HCT116 (cell line): ENCODE results near the gene TMEM179. TPM values are rescaled to one million over a fixed set of nuclear protein-coding genes. Genes with fewer than 3 reads are reported as not detected.

Source experiments
- ATAC-seq: fragments of 200-7000 bp; cut with Tn5 transposase; 2 replicates; pipeline ENCODE4 v1.9.1; 2020; ENCODE audit warnings: mild to moderate bottlenecking, moderate library complexity
- BruUV-seq: library from RNA; stranded (reverse); fragments of 400-500 nt; replicated peaks from 2 replicates; lab custom pipeline; 2021; lab: Mats Ljungman, UMichigan
- CTCF ChIA-PET: fragments of 300-600 bp; sonication (Branson Sonifier 250); formaldehyde crosslinking; loops from one replicate; lab custom pipeline; 2021; ENCODE audit warnings: antibody characterized with exemption; lab: Charles Lee
- POLR2A ChIA-PET: fragments of 300-600, 350-600 bp; sonication (Branson Sonifier 250); formaldehyde crosslinking; loops from one replicate; lab custom pipeline; 2021; ENCODE audit warnings: antibody characterized with exemption; lab: Charles Lee
- RAD21 ChIA-PET, 2 experiments: fragments of 300-600 bp; sonication (Branson Sonifier 250); formaldehyde crosslinking; loops; one replicate each; lab custom pipeline; 2023; ENCODE audit warnings: low total read pairs in 2 of 2; ENCODE audit not compliant: uncharacterized antibody in 2 of 2, unreplicated experiment in 2 of 2, low non-redundant PET in 1 of 2; lab: Charles Lee
- DNase-seq: peaks from one replicate; pipeline ENCODE4 v3.0.0-alpha.2; 2010; ENCODE audit warnings: low read depth, low spot score
- H2AFZ ChIP-seq: fragments of 200-600 bp; shearing (Covaris generic), sonication (generic); 2 replicates; pipeline ENCODE4 v1.6.1; 2017; ENCODE audit warnings: low read depth, mixed run types, mixed read lengths, antibody characterized with exemption, low read length; ENCODE audit not compliant: poor library complexity, severe bottlenecking
- H3K27ac ChIP-seq: 2 replicates; pipeline ENCODE4 v1.5.1; 2012; ENCODE audit warnings: low read depth, low read length
- H3K27me3 ChIP-seq: fragments of 200-600 bp; sonication (generic); 2 replicates; pipeline ENCODE4 v1.6.1; 2016; ENCODE audit warnings: mixed run types, low read length, mixed read lengths; ENCODE audit not compliant: insufficient read depth
- H3K36me3 ChIP-seq, 2 experiments: fragments of 200-500 bp in 1 of 2; fragments of 200-600 bp in 1 of 2; sonication (Bioruptor generic) in 1 of 2; sonication (generic) in 1 of 2; 2 replicates each; pipeline versions ENCODE4 v1.5.1 to v1.6.1; 2014 to 2016; ENCODE audit warnings: low read length in 2 of 2, inconsistent platforms in 1 of 2, mixed read lengths in 1 of 2, mixed run types in 1 of 2; ENCODE audit not compliant: insufficient read depth in 2 of 2, control insufficient read depth in 1 of 2
- H3K4me1 ChIP-seq, 2 experiments: fragments of 200-600 bp in 1 of 2; sonication (generic) in 1 of 2; 2 replicates each; pipeline versions ENCODE4 v1.5.1 to v1.6.1; 2012 to 2017; ENCODE audit warnings: low read length in 2 of 2, inconsistent platforms in 1 of 2, mild to moderate bottlenecking in 1 of 2, mixed read lengths in 1 of 2, mixed run types in 1 of 2, moderate library complexity in 1 of 2; ENCODE audit not compliant: insufficient read depth in 2 of 2, control insufficient read depth in 1 of 2
- H3K4me2 ChIP-seq: fragments of 200-600 bp; sonication (generic); 2 replicates; pipeline ENCODE4 v1.6.1; 2017; ENCODE audit warnings: mixed run types, low read length, mixed read lengths
- H3K4me3 ChIP-seq, 2 experiments: fragments of 200-600 bp in 1 of 2; sonication (generic) in 1 of 2; replicated peaks in 1 of 2; 2 replicates each; pipeline ENCODE4 v1.5.1; 2011 to 2016; ENCODE audit warnings: low read length in 2 of 2, control low read depth in 1 of 2, low read depth in 1 of 2, mild to moderate bottlenecking in 1 of 2, mixed read lengths in 1 of 2, mixed run types in 1 of 2
- H3K79me2 ChIP-seq: fragments of 200-600 bp; sonication (generic); 2 replicates; pipeline ENCODE4 v1.6.1; 2017; ENCODE audit warnings: mild to moderate bottlenecking, mixed run types, low read length, moderate library complexity, mixed read lengths; ENCODE audit not compliant: insufficient read depth
- H3K9ac ChIP-seq: fragments of 200-600 bp; sonication (generic); 2 replicates; pipeline ENCODE4 v1.6.1; 2016; ENCODE audit warnings: low read length, mixed read lengths
- H3K9me2 ChIP-seq: fragments of 200-600 bp; sonication (generic), shearing (Covaris generic); 2 replicates; pipeline ENCODE4 v1.6.1; 2017; ENCODE audit warnings: mixed run types, mild to moderate bottlenecking, moderate library complexity; ENCODE audit not compliant: insufficient read depth
- H3K9me3 ChIP-seq, 2 experiments: fragments of 200-500 bp in 1 of 2; fragments of 200-600 bp in 1 of 2; sonication (Bioruptor generic) in 1 of 2; sonication (generic) in 1 of 2; 2 replicates each; pipeline ENCODE4 v1.6.1; 2014 to 2017; ENCODE audit warnings: low read length in 2 of 2, mixed read lengths in 2 of 2, inconsistent platforms in 1 of 2, low read depth in 1 of 2, mild to moderate bottlenecking in 1 of 2, mixed run types in 1 of 2, moderate library complexity in 1 of 2; ENCODE audit not compliant: control insufficient read depth in 1 of 2, insufficient read depth in 1 of 2
- H4K20me1 ChIP-seq: fragments of 200-600 bp; sonication (generic), shearing (Covaris generic); 2 replicates; pipeline ENCODE4 v1.6.1; 2017; ENCODE audit warnings: mixed run types, mild to moderate bottlenecking, moderate library complexity; ENCODE audit not compliant: insufficient read depth
- CTCF ChIP-seq, 3 experiments: fragments of 200-600 bp in 1 of 3; sonication (generic) in 1 of 3; IDR thresholded peaks in 2 of 3; conservative IDR thresholded peaks in 1 of 3; 2 replicates each; pipeline ENCODE4 v1.5.1; 2012 to 2017; ENCODE audit warnings: low read depth in 2 of 3, low read length in 2 of 3, antibody characterized with exemption in 1 of 3, borderline replicate concordance in 1 of 3, control low read depth in 1 of 3, mild to moderate bottlenecking in 1 of 3, mixed read lengths in 1 of 3, mixed run types in 1 of 3, moderate library complexity in 1 of 3; ENCODE audit not compliant: insufficient read depth in 1 of 3
- EZH2phosphoT487 ChIP-seq: fragments of 200-600 bp; IDR thresholded peaks from 2 replicates; pipeline ENCODE4 v1.6.1; 2018; ENCODE audit warnings: antibody characterized with exemption, borderline replicate concordance
- FOSL1 ChIP-seq: IDR thresholded peaks from 2 replicates; pipeline ENCODE4 v1.6.1; 2012; ENCODE audit warnings: low read depth
- JUND ChIP-seq: IDR thresholded peaks from 2 replicates; pipeline ENCODE4 v1.6.1; 2012
- POLR2A ChIP-seq: IDR thresholded peaks from 2 replicates; pipeline ENCODE4 v1.7.0; 2011; ENCODE audit warnings: borderline replicate concordance; ENCODE audit not compliant: insufficient read depth, insufficient read length; ENCODE audit errors: extremely low read depth
- RAD21 ChIP-seq: IDR thresholded peaks from 2 replicates; pipeline ENCODE4 v1.6.1; 2012; ENCODE audit warnings: low read depth, mild to moderate bottlenecking
- REST ChIP-seq: IDR thresholded peaks from 2 replicates; pipeline ENCODE4 v1.6.1; 2012; ENCODE audit warnings: low read depth
- SIN3A ChIP-seq: IDR thresholded peaks from 2 replicates; pipeline ENCODE4 v1.6.1; 2012; ENCODE audit warnings: low read depth
- SRF ChIP-seq: IDR thresholded peaks from 2 replicates; pipeline ENCODE4 v1.6.1; 2012; ENCODE audit warnings: low read depth
- YY1 ChIP-seq: IDR thresholded peaks from 2 replicates; pipeline ENCODE4 v1.6.1; 2011; ENCODE audit warnings: low read length, low read depth, moderate library complexity, mild to moderate bottlenecking; ENCODE audit not compliant: insufficient replicate concordance; ENCODE audit errors: extremely low read depth
- ZBTB33 ChIP-seq: IDR thresholded peaks from 2 replicates; pipeline ENCODE4 v1.6.1; 2011; ENCODE audit warnings: mild to moderate bottlenecking, low read length, moderate library complexity; ENCODE audit not compliant: insufficient replicate concordance; ENCODE audit errors: extremely low read depth
- intact Hi-C: fragments of 100-400 bp; cut with micrococcal nuclease; formaldehyde crosslinking; loops from 2 replicates; pipeline ENCODE4 v1.10.0; 2022
- total RNA-seq: library from RNA; stranded (reverse); gene quantifications from one replicate; pipeline ENCODE4 v1.2.1, GENCODE V29; 2021; ENCODE audit not compliant: unreplicated experiment

TMEM179 gene
- total RNA-seq, 1 experiment from 2014 or later: not detected

- no peak overlapping the region for H3K4me2 ChIP-seq
- BruUV-seq: no TSS peak
- no peak overlapping the region for H2AFZ ChIP-seq
- no peaks in the 10 kb centered on the region for H3K9me2 ChIP-seq
- no peak overlapping the region for H3K4me3 ChIP-seq
- peaks cover 0 to under 1% of the 10 kb centered on the region in 2 experiments; a peak in 1 of 4 replicates for H3K4me1 ChIP-seq
- no peak for ATAC-seq
- intact Hi-C loops: no loop called here
- RAD21 ChIA-PET: no interaction called here
- DNase-seq: no peak
- no peak overlapping the region for H3K27ac ChIP-seq
- POLR2A ChIA-PET: no interaction called here
- CTCF ChIA-PET: no interaction called here
- H3K9me3 ChIP-seq: no peaks in the 10 kb centered on the region
- no peak for TF ChIP-seq POLR2A
- no peak for TF ChIP-seq ZBTB33
- no peak for TF ChIP-seq SRF
- TF ChIP-seq CTCF (IDR thresholded peaks at IDR 0.05 in 2 of 3, conservative IDR thresholded peaks at IDR 0.05 in 1 of 3; ENCODE audit: borderline replicate concordance in 1 of 3, insufficient read depth in 1 of 3, low read depth in 2 of 3, low read length in 2 of 3): no peak
- no peak for TF ChIP-seq RAD21
- no peak for TF ChIP-seq REST
- TF ChIP-seq FOSL1: no peak
- no peak for TF ChIP-seq SIN3A
- no peak for TF ChIP-seq EZH2phosphoT487
- no peak for TF ChIP-seq JUND
- TF ChIP-seq YY1: no peak
- TF ChIP-seq, all 23 proteins: peak for 0
- H3K36me3 ChIP-seq: no peaks in the 10 kb centered on the region
- peaks cover 6% of the 10 kb centered on the region; the same call in 1 of the 2 replicates for H3K27me3 ChIP-seq
- H3K9ac ChIP-seq: no peak overlapping the region
- H3K79me2 ChIP-seq: no peaks in the 10 kb centered on the region
- H4K20me1 ChIP-seq: no peaks in the 10 kb centered on the region
Measured at GRCh38 chr14:104558231-104559027, 46.1 kb downstream of the TMEM179 start.
